SKM-1 treated with dmso at 0.1 percent for 144 hours (cell line): Measurements from ENCODE around the gene RABGAP1.
A peak's percentile ranks its signal among the peaks of the same experiment; 100 is the strongest.

Experiments used
- DNase-seq: peaks from one replicate; lab custom pipeline; 2025; ENCODE audit not compliant: unreplicated experiment; lab: John Stamatoyannopoulos, UW

Gene RABGAP1

DNA sequence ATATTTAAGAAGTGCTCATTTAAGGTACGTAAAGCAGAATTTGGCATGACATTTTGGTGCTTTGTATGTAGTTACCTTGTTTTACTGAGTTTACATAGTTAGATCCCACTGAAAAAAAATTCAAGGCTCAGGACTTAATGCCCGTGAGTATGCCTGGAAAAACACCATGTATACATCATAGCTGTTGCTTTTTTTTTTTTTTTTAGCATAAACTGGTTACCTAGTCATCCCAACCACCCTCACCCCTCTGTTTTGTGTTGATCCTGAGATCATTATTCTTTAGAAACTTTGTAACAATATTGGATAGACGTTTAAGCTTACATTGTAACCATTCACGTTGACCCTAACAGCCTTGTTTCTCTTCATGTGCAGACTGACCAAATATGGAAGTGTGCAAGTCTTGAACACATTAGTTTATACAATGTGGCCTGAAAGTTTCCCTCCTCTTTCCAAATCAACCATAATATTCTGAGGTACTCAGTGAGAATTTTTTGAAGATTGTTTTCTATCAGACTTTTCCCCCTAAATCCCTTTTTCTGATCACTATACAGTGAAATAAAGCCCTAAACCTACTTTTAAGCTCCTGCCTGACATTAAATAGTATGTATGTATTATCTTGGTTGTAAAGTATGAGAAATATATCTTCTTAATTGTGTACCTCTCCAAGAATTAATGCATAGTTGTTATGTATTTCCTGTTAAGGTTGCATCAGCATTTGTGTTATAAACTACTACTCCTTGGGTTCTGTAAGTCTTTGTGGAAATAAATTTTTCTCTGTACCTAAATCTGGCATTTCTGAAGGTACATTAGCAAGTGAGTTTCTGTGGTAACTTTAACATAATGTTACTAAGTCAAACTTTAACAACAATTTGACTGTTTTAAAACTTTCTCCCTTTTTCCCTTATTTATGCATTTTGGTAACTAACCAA, 4.4 kb downstream of the RABGAP1 start:
- no peak for DNase-seq

DNA sequence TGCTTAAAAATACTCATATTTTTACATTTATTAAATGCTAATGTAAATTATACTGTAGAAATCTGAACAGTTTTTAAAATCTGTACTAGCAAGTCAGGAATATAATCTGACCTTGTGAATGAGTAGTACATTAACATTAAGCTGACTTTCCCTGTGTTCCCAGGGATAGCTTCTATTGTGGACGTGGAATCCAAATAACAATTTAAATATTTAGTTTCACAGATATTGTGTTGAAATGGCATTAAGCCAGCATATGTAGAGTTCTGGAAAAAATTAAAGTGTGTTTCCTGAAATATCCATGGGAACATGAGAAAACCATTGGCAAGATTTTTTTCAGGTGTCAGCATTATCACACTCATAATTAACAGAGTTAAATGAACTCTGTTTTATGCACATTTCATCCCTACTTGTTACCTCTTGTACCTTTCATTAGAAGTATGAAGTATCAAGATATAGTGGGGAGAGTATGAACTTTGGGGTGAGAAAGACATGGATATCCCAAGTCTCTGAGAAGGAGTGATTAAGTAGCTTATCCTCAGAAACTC, 5.7 kb downstream of the RABGAP1 start:
- DNase-seq, result no peak

DNA sequence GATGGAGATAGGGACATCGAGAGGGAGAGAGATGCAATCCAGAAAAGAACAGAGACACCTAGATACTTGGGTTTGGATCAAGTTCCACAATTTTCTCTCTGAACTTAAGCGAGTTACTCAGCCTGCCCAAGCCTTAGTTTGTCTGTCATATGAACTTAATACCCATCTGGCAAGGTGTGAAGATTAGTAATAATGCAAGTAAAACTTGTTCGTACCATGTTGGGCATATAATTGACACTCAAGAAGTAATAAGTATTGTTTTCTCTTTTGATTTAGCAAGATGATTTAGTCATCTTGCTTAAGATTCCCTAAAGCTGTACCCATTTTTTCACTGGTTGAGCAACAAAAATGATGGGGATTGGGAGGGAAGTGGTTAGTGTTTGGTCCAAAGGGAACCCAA, 7.5 kb downstream of the RABGAP1 start:
- no peak for DNase-seq

DNA sequence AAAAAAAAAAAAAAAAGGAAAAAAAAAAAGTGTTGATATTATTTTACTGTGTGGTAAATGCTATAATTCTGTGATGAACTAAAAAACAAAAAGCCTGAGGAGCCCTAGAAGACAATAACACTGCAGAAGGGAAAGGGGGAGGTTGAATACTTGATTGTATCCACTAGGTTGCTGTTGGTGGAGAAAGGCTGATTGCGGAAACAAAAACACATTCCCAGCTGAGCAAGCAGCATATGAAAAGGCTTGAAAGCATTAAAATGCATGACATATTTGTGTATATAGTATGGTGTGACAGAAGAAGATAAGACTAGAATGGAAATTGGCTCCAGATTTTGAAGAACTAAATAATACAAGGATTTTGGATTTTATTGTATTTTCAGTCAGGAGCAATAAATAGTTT, 8.9 kb downstream of the RABGAP1 start:
- no peak for DNase-seq

DNA sequence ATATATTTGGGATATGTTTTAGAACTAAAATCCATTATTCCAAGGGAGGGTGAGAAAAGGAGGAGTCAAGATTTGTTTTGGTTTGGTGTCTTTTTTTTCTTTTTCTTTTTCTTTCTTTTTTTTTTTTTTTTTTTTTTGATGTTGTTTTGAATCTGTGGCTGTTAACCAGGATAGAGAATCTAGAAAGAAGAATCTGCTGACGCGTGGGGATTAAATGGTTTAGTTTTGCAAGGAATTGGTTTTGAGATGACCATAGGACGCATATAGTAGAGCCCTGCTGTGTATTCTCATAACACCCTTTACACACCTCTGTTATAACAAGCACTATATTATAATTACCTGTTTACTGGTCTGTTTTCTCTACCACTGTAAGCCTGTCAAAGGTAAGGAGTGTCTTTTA, 9.4 kb downstream of the RABGAP1 start:
- DNase-seq, result no peak

DNA sequence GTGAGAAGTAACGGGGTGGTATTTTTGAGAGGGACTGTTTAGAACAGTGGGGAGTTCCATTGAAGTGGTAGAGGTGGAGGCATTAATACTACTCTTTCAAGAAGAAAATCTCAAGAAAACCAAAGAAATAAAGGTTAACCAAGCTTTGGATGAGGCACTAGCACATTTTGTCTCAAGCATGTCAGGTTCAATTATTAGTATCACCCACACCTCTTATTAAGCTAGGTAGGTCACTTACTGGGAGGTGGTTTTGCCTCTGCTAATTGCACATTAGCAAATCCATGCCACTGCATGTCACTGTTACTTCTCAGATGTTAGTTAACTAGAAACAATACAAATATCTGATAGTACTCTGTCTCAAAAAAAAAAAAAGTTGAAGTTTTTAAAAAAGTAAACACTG, 10.2 kb downstream of the RABGAP1 start:
- DNase-seq, result no peak

DNA sequence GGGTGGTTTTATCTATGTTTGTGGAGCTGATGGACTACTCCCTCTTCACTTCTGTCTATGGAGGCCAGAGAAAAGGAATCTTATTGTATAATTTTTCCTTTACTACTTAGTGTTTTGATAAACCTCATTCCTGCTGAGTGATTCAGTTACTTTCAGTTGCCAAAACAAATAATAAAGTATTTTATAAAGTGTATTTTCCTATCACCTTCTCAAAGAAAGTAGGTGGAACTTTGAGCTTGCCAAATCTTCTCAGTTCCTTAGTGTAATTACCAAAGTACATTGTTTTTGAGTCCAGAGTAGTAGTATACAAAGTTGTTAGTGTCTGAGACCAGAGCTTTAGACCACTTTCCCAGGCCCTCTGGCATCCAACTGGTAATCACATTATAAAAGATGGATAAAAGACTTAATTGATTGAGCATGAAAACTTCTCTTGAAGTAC, 13.5 kb downstream of the RABGAP1 start:
- DNase-seq, result no peak

DNA sequence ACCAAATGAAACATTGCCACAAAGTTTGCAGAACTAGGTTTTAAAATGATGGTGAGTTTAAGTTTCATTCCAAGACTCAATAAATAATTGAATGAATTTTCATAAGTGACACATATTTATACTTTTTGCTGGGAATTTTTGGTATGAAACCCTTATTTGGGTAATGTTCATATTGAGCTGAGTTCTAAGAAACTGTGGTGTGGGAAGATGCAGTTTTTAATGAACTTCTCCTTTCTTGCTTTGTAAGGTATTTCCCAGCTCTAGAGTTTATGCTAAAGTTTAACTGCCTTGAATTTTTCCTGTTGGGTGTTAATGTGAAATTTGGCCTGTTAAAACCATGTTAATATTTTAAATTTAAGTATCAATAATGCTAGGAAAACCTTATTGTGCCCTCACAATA, 15.1 kb downstream of the RABGAP1 start:
- no peak for DNase-seq

DNA sequence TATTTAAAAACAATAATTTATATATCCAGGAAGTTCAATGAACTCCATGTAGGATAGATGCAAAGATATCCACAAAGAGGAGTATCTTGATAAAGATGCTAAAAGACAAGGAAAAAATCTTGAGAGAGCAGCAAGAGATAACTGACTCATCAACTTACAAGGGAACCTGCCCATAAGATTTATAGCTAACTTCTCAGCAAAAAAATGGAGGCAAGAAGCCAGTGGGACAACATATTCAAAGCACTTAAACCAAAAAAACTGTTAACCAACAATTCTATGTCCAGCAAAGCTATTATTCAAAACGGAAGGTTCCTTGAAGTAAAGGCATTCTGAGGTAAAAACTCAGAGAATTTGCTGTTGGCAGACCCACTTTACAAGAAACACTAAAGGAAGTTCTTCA, 20.3 kb downstream of the RABGAP1 start:
- no peak for DNase-seq

DNA sequence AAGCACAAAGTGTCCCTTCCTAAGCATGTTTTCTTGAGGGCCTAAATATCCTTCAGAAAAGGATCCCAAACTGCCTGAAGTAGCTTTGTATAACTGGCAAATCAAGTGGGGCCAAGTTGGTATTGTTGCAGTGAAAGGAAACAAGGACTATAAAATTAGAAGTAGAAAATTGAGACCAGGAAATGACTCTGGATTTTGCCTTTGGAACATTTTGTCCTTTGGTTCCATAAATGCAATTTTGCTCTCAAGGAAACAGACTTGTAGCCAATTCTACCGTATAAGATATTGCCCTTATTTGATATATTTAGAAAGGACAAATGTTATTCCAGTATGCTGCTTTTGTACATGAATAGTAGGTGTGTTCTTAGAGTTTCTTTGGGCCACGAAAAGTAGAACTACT, 34.4 kb downstream of the RABGAP1 start:
- no peak for DNase-seq

DNA sequence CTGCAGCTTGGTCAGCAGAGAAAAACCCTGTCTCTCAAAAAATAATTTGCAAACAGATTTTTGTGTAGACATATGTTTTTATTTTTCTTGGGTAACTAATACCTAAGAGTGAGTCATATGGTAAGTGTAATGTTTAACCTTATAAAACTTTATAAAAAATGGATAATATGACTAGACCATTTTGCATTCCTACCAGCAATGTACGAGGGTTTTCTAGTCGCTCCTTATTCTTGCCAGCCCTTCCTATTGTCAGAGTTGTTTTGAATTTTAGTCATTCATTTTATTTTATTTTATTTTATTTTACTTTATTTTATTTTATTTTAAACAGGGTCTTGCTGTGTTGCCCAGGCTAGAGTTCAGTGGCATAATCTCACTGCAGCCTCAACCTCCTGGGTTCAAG, 37.8 kb downstream of the RABGAP1 start:
- peak; percentile 48 for DNase-seq

DNA sequence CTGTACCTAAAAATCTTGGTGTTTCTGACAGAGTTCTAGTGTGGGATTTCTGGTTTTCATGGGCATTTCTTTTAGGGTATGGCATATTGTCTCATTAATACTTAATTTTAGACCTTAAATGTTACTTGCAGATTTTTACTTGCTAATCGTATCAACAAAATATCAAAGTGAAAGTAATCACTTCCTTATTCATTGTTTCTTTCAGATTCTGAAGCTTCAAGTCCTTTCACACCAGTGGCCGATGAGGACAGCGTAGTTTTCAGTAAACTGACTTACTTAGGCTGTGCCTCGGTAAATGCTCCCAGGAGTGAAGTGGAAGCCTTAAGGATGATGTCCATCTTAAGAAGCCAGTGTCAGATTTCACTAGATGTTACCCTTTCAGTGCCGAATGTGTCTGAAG, 45.2 kb downstream of the RABGAP1 start:
- no peak for DNase-seq

DNA sequence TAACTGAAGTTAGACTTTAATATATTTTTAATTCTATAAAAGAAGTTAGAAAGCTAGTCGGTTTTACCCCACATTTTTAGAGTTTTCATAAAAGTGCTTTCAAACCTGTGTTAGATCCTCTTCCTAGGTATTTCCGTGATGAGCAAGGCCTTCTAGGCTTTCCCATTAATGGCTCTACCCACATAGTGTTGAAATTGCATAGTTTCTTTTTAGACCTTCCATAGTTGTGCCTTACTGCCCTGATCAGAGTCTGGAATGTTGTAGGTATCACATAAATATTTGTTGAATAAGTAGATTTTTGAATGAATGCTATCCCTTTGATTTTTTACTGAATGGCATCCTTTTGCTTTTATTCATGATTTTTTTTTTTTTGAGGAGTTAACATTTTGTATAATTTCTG, 47.3 kb downstream of the RABGAP1 start:
- DNase-seq, result no peak

DNA sequence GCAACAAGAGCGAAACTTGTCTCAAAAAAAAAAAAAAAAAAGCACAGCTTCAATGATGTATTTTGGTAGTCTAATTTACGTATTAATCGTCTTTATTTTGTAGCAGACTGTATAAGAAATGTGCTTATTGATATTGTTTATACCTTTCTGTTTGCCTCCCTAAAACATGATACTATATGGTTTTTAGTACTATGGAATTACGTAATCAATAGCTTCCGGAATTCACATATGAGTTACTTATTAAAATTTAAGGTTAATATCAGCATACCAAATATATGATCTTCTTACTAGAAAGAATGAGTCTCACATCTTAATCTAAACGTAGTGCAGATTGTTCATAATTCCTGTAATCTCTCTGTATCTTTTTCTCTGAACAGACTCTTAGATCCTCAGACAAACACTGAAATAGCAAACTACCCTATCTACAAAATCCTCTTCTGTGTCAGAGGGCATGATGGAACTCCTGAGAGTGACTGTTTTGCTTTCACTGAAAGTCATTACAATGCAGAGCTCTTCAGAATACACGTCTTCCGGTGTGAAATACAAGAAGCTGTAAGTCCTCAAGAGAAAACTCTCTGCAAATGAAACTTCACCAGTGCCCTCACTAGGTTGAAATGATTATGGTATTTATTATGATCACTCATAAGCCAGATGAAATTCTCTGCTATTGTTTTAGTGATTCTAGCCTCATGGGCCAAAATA, 48.3 kb downstream of the RABGAP1 start:
- DNase-seq, result no peak

DNA sequence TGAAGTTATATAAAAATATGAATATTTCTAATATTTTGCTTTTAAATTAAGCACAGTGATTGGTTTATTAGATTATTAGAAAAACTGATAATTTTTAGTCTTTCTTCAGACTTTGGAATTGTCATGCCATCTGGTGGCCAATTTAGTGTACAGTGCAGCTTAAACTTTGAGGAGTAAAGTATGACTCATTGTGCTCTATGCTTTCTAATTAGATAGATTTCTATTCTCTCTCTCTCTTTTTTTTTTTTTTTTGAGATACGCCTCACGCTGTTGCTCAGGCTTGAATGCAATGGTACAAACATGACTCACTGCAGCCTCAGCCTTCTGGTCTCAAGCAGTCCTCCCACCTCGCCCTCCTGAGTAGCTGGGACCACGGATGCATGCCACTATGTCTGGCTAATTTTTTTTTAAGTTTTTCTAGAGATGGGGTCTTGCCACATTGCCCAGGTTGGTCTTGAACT, 50.6 kb downstream of the RABGAP1 start:
- peak; percentile 4 for DNase-seq

DNA sequence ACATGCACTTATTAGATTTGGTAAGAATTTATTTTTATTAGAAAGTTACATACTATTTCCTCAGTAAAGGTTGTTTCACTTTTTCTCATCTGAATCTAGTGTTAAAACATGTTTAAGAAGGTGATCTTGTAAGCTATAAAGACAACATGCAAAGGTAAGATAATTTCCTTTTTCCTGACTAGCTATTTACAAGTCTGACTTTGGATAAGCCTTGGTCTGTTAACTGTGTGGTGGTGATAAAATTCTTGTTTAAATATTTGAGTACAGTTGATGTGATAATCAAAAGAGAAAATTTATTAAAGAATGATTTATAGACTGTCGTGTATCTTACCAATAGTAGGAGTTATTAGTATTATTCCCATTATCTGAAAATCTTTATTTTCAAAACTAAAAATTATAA, 55.8 kb downstream of the RABGAP1 start:
- no peak for DNase-seq

DNA sequence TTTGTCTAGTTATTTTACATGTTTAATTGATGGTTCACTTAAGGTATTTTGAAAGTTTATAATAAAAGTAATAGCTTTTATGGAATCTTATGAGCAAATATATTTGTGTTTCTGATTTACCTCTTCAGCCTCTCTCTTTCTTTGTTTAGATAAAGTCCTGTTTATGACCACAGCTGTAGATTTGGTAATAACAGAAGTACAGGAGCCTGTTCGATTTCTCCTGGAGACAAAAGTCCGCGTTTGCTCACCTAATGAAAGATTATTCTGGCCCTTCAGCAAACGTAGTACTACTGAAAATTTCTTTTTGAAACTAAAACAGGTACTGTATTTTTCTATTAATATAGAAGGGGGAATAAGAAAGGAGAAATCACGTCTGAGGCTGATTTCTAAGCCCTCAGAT, 57.6 kb downstream of the RABGAP1 start:
- DNase-seq, result no peak

DNA sequence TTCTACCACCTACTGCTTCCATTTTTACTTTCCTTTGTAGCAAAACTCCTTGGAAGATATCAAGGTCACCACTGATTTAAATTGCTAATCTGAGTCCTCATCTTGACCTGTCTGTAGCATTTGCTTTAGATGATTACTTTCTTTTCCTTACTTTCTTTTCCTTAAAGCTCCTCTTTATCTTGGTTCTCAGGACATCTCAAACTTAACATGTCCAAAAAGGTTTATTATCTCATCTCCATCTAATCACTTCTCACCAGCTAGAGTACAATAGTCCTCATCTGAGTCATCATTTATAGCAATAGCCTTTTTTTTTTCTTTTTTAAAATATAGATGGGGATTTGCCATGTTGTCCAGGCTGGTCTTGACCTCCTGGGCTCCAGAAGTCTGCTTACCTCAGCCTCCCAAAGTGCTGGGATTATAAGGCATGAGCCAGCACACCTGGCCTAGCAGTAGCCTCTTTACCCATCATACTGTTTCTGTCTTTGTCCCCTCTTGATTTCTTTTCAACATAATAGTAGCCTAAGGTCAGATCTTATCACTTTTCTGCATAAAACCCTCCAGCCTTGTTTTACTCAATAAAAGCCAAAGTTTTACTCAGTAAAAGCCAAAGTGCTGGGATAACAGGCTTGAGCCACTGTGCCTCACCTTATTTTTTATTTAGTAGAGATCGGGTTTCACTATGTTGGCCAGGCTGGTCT, 59.7 kb downstream of the RABGAP1 start:
- no peak for DNase-seq

DNA sequence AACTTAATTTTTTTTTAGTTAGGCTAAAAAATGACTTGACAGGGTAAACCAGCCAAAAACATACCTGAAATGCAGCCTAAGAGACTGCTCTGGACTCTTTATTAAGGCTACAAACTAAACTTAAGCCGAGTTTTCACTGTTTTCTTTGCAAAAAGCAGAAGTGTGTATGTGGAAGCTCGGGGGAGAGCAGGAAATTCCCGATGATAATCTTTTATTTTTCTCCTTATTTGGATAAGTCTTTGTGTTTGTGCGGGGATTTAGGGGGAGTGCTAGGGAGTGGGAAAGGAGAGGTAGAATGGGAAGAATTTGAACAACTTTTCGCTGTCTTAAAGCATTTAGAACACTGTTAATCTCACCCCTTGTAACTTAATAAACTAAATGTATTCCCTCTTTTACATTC, 61.9 kb downstream of the RABGAP1 start:
- peak; percentile 11 for DNase-seq

DNA sequence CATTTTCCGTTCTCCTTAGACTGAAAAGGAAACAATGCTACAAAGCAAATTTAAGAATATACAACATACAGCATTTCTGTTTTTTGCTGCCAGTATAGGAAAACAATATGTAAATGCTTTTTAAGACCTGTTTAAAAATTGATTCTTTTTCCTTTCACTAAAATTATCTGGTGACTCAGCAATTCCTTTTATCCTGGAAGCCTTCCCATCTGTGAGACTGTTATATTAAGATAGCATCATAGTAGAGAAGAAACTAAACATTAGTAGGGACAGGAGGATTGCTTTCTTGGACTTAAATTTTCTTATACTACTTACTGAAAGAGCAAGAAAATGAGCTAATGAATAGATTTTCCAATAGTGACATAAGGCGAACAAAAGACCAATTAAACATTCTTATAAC, 62.6 kb downstream of the RABGAP1 start:
- no peak for DNase-seq

DNA sequence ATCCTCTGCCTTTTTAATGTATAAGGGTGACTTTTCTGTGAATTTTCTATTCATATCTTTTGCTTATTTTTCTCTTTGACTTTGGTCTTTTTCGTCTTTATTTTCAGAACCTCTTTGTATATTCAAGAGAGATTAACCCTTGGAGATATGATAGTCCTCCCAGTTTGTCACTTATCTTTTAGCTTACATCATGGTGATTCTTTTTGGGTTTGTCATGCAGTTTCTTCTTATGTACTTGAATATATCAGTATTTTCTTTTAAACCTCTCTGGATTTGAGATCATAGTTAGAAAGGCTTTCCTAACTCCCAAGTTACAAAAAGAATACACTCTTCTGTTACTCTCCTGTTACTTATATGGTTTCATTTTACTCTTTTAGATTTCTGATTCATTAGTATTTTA, 65.1 kb downstream of the RABGAP1 start:
- no peak for DNase-seq
